Vagina (tissue), 2 donors: ENCODE results near the gene LRRC10B.

ENCODE experiments used
- POLR2AphosphoS5 ChIP-seq, 2 donors: sonication (generic); formaldehyde crosslinking; IDR thresholded peaks; one replicate each; pipeline ENCODE4 v1.9.0; 2017; ENCODE audit warnings: antibody characterized with exemption in 2 of 2, mild to moderate bottlenecking in 2 of 2, low read depth in 1 of 2; ENCODE audit not compliant: insufficient read depth in 1 of 2
- TF ChIP-seq, protein P1 (sequence below), 3 experiments: fragments of 450-650 bp in 2 of 3; fragments of 200-600 bp in 1 of 3; sonication (generic) in 1 of 3; IDR thresholded peaks; one replicate each; pipeline ENCODE4 v1.5.1; 2017 to 2019; ENCODE audit warnings: antibody characterized with exemption in 3 of 3, mild to moderate bottlenecking in 2 of 3, moderate library complexity in 2 of 3

DNA sequence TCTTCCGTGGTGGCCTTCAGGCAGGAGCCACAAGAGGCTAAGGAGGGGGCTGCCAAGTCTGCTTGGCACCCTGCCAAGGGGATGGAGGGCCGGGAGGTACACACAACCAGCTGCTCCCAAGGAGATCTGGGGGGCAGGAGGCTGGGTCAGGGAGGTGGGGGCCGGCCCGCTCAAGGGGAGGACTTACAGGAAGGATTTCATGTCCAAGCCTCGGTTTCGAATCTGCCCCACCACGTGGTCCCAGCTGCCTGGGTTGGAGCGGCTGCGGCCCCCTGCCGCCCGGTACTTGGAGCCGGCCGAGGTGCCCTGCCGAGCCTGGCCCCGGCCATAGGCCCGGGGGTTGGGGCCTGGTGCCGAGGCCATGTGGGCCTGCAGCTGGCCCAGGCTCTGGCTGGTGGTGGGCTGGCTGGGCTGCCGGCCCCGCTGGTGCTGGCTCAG, 33.5 kb downstream of the LRRC10B start:
- TF ChIP-seq, protein P1, sequence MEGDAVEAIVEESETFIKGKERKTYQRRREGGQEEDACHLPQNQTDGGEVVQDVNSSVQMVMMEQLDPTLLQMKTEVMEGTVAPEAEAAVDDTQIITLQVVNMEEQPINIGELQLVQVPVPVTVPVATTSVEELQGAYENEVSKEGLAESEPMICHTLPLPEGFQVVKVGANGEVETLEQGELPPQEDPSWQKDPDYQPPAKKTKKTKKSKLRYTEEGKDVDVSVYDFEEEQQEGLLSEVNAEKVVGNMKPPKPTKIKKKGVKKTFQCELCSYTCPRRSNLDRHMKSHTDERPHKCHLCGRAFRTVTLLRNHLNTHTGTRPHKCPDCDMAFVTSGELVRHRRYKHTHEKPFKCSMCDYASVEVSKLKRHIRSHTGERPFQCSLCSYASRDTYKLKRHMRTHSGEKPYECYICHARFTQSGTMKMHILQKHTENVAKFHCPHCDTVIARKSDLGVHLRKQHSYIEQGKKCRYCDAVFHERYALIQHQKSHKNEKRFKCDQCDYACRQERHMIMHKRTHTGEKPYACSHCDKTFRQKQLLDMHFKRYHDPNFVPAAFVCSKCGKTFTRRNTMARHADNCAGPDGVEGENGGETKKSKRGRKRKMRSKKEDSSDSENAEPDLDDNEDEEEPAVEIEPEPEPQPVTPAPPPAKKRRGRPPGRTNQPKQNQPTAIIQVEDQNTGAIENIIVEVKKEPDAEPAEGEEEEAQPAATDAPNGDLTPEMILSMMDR (IDR thresholded peaks at IDR 0.05), result no peak
- no peak for TF ChIP-seq POLR2AphosphoS5 (IDR thresholded peaks at IDR 0.05; ENCODE audit: insufficient read depth in 1 of 2, low read depth in 1 of 2)
